IPS-NIHi11 (cell line): ENCODE results near the gene PCDHB16.
"Not testable (repeated sequence)": the region's sequence is repeated elsewhere in the genome, so short reads cannot be mapped to it uniquely, and the experiment has no call there.

Source experiments
- DNase-seq: peaks from one replicate; pipeline ENCODE4 v3.0.0; 2012; ENCODE audit warnings: mixed read lengths, low spot score

PCDHB16 gene

GRCh38 chr5:141182248-141182647 lies at the start of gene PCDHB16:
PCDHB16 (plus strand) TSS chr5:141182387; CDS start chr5:141182560, 173 bp downstream.
- peak; percentile 60 for DNase-seq

DNA sequence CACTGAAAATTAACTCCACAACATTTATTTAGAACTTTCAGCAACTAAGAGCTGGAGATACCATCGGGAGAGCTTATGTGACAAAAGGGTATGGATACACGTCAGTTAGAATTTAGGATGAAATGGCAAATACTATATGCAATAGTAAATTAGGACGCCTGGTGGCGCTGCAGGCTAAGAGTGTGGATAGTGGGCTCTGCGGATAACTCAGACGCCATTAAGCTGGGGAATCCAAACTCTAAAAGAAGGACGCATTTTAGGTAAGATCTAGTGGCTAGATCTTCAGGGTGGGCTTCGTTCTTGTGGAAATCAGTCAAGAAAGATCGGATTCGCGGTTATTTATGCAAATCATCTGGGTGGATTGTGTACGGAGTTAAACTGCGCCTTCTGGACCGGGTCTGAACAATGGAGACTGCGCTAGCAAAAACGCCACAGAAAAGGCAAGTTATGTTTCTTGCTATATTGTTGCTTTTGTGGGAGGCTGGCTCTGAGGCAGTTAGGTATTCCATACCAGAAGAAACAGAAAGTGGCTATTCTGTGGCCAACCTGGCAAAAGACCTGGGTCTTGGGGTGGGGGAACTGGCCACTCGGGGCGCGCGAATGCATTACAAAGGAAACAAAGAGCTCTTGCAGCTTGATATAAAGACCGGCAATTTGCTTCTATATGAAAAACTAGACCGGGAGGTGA lies 47.0 kb upstream of the PCDHB16 start, which contains the start of gene PCDHB5:
TSS of gene PCDHB5 (plus strand) at position 177 of the 688 bp plus-strand sequence. CDS start at position 406, 229 bp downstream.
- DNase-seq = no peak

GRCh38 chr5:141135718-141136266 lies 46.4 kb upstream of the PCDHB16 start:
- DNase-seq = no peak

DNA sequence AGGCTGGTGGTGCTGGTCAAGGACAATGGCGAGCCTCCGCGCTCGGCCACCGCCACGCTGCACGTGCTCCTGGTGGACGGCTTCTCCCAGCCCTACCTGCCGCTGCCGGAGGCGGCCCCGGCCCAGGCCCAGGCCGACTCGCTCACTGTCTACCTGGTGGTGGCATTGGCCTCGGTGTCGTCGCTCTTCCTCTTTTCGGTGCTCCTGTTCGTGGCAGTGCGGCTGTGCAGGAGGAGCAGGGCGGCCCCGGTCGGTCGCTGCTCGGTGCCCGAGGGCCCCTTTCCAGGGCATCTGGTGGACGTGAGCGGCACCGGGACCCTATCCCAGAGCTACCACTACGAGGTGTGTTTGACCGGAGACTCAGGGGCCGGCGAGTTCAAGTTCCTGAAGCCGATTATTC lies 44.8 kb upstream of the PCDHB16 start:
- DNase-seq = not testable (repeated sequence)

DNA sequence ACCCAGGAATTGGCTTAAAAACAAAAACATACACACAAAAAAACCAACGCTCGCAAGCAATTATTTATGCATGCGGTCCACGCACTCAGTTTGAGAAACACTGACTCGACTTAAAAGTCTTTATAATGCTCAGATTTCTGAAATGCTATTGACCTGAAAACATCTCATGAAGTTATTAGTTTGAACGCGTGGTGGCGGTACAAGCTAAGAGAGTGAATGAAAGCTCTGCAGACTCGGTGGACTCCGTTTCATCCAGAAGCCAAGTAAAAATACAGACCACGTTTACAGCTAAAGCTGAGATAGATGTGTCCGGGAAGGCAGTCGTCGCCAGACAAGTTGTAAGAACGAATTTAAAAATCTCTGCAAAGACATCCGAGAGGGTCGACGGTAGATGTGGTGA lies 32.4 kb upstream of the PCDHB16 start, which contains the start of gene PCDHB6:
TSS of gene PCDHB6 (plus strand) at position 246 of the 400 bp plus-strand sequence. CDS start 201 bp downstream, outside the sequence.
- DNase-seq = no peak

DNA sequence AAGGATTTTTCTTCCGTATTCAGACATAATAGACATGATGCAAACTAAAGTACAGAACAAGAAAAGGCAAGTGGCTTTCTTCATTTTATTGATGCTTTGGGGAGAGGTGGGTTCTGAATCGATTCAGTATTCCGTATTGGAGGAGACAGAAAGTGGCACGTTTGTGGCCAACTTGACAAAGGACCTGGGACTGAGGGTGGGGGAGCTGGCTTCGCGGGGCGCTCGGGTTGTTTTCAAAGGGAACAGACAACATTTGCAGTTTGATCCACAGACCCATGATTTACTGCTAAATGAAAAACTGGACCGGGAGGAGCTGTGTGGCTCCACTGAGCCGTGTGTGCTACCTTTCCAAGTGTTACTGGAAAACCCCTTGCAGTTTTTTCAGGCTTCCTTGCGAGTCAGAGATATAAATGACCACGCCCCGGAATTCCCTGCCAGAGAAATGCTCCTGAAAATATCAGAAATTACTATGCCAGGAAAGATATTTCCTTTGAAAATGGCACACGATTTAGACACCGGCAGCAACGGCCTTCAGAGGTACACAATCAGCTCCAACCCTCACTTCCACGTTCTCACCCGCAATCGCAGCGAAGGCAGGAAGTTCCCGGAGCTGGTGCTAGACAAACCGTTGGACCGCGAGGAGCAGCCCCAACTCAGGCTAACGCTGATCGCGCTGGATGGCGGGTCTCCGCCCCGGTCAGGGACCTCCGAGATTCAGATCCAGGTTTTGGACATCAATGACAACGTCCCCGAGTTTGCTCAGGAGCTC lies 31.8 kb upstream of the PCDHB16 start:
- DNase-seq = no peak

GRCh38 chr5:141150993-141151325 lies 31.2 kb upstream of the PCDHB16 start:
- no peak for DNase-seq

GRCh38 chr5:141151632-141152031 lies 30.6 kb upstream of the PCDHB16 start:
- DNase-seq = not testable (repeated sequence)

GRCh38 chr5:141152096-141152495 lies 30.1 kb upstream of the PCDHB16 start:
- not testable (repeated sequence) for DNase-seq

GRCh38 chr5:141155540-141156374 lies 26.4 kb upstream of the PCDHB16 start:
- DNase-seq = peak; percentile 44

DNA sequence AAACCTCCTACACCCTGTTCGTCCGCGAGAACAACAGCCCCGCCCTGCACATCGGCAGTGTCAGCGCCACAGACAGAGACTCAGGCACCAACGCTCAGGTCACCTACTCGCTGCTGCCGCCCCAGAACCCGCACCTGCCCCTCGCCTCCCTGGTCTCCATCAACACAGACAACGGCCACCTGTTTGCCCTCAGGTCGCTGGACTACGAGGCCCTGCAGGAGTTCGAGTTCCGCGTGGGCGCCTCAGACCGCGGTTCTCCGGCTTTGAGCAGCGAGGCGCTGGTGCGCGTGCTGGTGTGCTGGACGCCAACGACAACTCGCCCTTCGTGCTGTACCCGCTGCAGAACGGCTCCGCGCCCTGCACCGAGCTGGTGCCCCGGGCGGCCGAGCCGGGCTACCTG lies 24.8 kb upstream of the PCDHB16 start:
- not testable (repeated sequence) for DNase-seq

DNA sequence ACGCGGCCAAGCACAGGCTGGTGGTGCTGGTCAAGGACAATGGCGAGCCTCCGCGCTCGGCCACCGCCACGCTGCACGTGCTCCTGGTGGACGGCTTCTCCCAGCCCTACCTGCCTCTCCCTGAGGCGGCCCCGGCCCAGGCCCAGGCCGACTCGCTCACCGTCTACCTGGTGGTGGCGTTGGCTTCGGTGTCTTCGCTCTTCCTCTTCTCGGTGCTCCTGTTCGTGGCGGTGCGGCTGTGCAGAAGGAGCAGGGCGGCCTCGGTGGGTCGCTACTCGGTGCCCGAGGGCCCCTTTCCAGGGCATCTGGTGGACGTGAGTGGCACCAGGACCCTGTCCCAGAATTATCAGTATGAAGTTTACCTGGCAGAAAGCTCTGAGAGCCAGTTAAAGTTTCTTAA lies 24.3 kb upstream of the PCDHB16 start:
- DNase-seq = not testable (repeated sequence)

GRCh38 chr5:141172381-141173204 lies 9.6 kb upstream of the PCDHB16 start, which contains the start of gene PCDHB7:
PCDHB7 (plus strand) TSS chr5:141172644; CDS start chr5:141172836, 192 bp downstream.
- DNase-seq = peak; percentile 40

DNA sequence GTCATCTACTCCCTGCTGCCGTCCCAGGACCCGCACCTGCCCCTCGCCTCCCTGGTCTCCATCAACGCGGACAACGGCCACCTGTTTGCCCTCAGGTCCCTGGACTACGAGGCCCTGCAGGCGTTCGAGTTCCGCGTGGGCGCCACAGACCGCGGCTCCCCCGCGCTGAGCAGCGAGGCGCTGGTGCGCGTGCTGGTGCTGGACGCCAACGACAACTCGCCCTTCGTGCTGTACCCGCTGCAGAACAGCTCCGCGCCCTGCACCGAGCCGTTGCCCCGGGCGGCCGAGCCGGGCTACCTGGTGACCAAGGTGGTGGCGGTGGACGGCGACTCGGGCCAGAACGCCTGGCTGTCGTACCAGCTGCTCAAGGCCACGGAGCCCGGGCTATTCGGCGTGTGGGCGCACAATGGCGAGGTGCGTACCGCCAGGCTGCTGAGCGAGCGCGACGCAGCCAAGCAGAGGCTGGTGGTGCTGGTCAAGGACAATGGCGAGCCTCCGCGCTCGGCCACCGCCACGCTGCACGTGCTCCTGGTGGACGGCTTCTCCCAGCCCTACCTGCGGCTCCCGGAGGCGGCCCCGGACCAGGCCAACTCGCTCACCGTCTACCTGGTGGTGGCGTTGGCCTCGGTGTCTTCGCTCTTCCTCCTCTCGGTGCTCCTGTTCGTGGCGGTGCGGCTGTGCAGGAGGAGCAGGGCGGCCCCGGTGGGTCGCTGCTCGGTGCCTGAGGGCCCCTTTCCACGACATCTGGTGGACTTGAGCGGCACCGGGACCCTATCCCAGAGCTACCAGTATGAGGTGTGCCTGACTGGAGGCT lies 7.7 kb upstream of the PCDHB16 start:
- not testable (repeated sequence) for DNase-seq

DNA sequence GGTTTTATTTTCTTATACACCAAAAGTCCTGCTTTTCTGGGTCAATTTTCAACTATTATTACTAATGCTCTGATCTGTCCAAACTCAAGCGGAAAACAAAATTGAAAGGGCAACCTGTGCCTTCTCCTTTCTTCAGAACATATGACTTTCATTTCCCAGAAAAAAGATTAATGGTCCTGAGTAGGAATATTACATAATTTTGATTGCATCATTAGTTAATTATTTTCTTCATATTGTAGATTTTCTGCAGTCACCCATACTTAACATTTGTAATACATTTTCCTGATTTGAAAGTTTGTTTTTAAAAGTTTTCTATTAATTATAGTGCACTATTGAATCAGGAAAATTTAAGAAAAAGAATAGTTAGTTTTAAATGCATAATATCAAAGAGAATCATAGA lies 6.3 kb upstream of the PCDHB16 start:
- DNase-seq = no peak

DNA sequence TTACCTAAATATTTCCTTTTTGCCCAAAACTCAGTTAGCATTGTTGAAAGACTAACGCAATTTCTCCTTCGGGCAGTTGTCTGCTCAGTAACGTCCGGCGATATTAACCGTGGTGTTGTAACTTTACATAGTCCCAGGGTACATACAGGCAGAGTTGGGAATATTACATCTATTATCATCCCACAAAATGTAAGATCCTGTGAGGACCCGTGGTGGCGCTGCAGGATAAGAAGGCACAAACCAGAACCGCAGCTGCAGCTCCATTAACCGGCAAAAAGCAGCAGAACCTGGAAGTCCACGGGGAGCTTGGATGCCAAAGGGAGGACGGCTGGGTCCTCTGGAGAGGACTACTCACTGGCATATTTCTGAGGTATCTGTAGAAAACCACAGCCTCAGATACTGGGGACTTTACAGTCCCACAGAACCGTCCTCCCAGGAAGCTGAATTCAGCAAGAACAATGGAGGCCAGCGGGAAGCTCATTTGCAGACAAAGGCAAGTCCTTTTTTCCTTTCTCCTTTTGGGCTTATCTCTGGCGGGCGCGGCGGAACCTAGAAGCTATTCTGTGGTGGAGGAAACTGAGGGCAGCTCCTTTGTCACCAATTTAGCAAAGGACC lies 4.5 kb upstream of the PCDHB16 start, which contains the start of gene PCDHB8:
TSS of gene PCDHB8 (plus strand) at position 214 of the 615 bp plus-strand sequence. CDS start at position 459, 245 bp downstream.
- not testable (repeated sequence) for DNase-seq

DNA sequence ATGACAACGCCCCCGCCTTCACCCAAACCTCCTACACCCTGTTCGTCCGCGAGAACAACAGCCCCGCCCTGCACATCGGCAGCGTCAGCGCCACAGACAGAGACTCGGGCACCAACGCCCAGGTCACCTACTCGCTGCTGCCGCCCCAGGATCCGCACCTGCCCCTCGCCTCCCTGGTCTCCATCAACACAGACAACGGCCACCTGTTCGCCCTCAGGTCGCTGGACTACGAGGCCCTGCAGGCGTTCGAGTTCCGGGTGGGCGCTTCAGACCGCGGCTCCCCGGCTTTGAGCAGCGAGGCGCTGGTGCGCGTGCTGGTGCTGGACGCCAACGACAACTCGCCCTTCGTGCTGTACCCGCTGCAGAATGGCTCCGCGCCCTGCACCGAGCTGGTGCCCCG lies 2.8 kb upstream of the PCDHB16 start:
- not testable (repeated sequence) for DNase-seq

DNA sequence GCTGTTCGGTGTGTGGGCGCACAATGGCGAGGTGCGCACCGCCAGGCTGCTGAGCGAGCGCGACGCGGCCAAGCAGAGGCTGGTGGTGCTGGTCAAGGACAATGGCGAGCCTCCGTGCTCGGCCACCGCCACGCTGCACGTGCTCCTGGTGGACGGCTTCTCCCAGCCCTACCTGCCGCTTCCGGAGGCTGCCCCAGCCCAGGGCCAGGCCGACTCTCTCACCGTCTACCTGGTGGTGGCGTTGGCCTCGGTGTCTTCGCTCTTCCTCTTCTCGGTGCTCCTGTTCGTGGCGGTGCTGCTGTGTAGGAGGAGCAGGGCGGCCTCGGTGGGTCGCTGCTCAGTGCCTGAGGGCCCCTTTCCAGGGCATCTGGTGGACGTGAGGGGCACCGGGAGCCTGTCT lies 2.3 kb upstream of the PCDHB16 start:
- DNase-seq = not testable (repeated sequence)

DNA sequence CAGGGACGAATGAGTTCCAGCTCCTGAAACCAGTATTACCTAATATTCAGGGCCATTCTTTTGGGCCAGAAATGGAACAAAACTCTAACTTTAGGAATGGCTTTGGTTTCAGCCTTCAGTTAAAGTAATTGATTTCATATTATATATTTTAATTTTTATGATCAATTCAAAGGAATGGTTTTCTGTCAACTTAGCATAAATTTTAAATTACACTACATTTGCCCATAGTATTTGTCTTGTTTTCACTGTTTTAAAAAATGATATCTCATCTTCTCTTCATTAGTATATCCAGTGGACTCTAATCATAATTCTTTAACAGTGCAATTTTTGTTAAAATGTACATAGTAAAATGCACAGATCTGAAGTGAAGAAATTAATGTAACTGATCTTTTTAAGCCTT lies 1.9 kb upstream of the PCDHB16 start:
- DNase-seq = no peak
